MCF 10A (cell line): ENCODE results near the gene AGBL4. TPM values are rescaled to one million over a fixed set of nuclear protein-coding genes. Genes with fewer than 3 reads are reported as not detected.
A peak's percentile ranks its signal among the peaks of the same experiment; 100 is the strongest.

Experiments used
- BruUV-seq: library from RNA; stranded (reverse); fragments of 400-500 nt; replicated peaks from 2 replicates; lab custom pipeline; 2021; lab: Mats Ljungman, UMichigan
- CTCF ChIA-PET: fragments of 300-600 bp; sonication (Branson Sonifier 250); formaldehyde crosslinking; extraction: SDS; loops from one replicate; lab custom pipeline; 2021; ENCODE audit warnings: antibody characterized with exemption, inconsistent platforms; lab: Yijun Ruan, JAX
- POLR2A ChIA-PET: fragments of 300-600, 350-650 bp; sonication (Branson Sonifier 250); formaldehyde crosslinking; extraction: SDS; loops from one replicate; lab custom pipeline; 2020; ENCODE audit warnings: antibody characterized with exemption, inconsistent platforms; lab: Yijun Ruan, JAX
- DNase-seq: peaks from one replicate; pipeline ENCODE4 v3.0.0-alpha.2; 2018; ENCODE audit not compliant: unreplicated experiment
- H3K27ac Mint-ChIP-seq: one replicate; pipeline ENCODE4 v1.8.0; 2022; ENCODE audit warnings: mild to moderate bottlenecking, low read depth, mixed read lengths; ENCODE audit not compliant: unreplicated experiment
- H3K27me3 Mint-ChIP-seq: one replicate; pipeline ENCODE4 v1.8.0; 2022; ENCODE audit warnings: mixed read lengths; ENCODE audit not compliant: insufficient read depth, unreplicated experiment
- H3K36me3 Mint-ChIP-seq: one replicate; pipeline ENCODE4 v1.8.0; 2022; ENCODE audit warnings: mild to moderate bottlenecking, moderate library complexity, mixed read lengths; ENCODE audit not compliant: insufficient read depth, unreplicated experiment
- H3K4me1 Mint-ChIP-seq: one replicate; pipeline ENCODE4 v1.8.0; 2022; ENCODE audit warnings: mixed read lengths; ENCODE audit not compliant: insufficient read depth, unreplicated experiment
- H3K4me3 Mint-ChIP-seq: one replicate; pipeline ENCODE4 v1.8.0; 2022; ENCODE audit warnings: mild to moderate bottlenecking, moderate library complexity, mixed read lengths; ENCODE audit not compliant: unreplicated experiment
- H3K9me3 Mint-ChIP-seq: one replicate; pipeline ENCODE4 v1.8.0; 2022; ENCODE audit warnings: mixed read lengths; ENCODE audit not compliant: unreplicated experiment
- intact Hi-C: fragments of 100-400 bp; cut with micrococcal nuclease; formaldehyde crosslinking; loops from 2 replicates; pipeline ENCODE4 v1.14.1; 2022
- total RNA-seq: library from RNA; stranded (reverse); gene quantifications from 2 replicates; pipeline ENCODE4 v1.2.3, GENCODE V29; 2022
- TF ChIP-seq, protein P1 (sequence below): fragments of 200-600 bp; IDR thresholded peaks from one replicate; pipeline ENCODE4 v1.8.0; 2022; ENCODE audit warnings: antibody characterized with exemption, mild to moderate bottlenecking; ENCODE audit not compliant: unreplicated experiment

The AGBL4 gene
- total RNA-seq, 1 experiment from 2014 or later = not detected

DNA sequence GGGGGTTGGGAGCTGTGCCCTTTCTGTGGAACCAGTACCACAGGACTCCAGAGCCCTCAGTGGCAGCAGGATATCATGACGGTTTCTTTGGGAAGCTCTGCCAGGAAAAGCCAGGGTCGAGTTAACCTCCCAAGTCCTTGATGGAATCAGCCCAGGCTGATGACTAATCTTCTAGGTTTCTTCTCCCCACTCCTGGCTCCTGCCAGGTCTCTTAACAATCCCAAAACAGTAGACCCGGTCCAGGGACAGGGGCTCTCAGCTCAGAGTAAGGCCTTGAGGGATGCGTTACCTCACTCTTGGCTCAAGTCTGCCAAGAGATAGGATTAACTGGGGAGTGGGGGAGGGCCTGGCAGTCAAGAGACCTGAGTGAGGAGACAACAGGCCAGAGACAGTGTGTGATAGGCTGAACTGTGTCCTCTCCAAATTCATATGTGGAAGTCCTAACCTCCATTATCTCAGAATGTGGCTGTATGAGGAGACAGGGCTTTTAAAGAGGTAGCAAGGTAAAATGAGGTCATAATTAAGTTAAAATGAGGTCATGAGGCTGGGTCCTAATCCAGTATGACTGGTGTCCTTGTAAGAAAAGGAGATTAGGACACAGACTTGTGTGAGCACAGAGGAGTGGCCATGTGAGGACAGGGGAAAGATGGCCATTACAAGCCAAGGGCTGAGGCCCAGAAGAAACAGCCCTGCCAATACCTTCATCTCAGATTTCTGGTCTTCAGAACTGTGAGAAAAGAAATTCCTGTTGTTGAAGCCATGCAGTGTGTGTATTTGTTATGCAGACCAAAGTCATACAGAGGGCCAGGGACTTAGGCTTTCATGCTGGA is 1342.1 kb downstream of the AGBL4 start:
- ChIA-PET CTCF (interaction anchor here (1.5 to 11.6 kb wide), 2 partner anchors 14 to 15 kb away, joined by 5 to 159 read pairs; no protein-coding TSS in a partner anchor), POLR2A (no interaction called here)
- Mint-ChIP-seq H3K27ac (no peak overlapping the region), H3K9me3 (no peaks in the 10 kb centered on the region), H3K36me3 (no peaks in the 10 kb centered on the region), H3K4me3 (no peak overlapping the region), H3K4me1 (peaks cover 9% of the 10 kb centered on the region), H3K27me3 (peaks cover 4% of the 10 kb centered on the region)
- intact Hi-C loops = no loop called here
- TF ChIP-seq, protein P1, sequence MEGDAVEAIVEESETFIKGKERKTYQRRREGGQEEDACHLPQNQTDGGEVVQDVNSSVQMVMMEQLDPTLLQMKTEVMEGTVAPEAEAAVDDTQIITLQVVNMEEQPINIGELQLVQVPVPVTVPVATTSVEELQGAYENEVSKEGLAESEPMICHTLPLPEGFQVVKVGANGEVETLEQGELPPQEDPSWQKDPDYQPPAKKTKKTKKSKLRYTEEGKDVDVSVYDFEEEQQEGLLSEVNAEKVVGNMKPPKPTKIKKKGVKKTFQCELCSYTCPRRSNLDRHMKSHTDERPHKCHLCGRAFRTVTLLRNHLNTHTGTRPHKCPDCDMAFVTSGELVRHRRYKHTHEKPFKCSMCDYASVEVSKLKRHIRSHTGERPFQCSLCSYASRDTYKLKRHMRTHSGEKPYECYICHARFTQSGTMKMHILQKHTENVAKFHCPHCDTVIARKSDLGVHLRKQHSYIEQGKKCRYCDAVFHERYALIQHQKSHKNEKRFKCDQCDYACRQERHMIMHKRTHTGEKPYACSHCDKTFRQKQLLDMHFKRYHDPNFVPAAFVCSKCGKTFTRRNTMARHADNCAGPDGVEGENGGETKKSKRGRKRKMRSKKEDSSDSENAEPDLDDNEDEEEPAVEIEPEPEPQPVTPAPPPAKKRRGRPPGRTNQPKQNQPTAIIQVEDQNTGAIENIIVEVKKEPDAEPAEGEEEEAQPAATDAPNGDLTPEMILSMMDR = no peak
- peak; percentile 36 for DNase-seq
- no TSS peak for BruUV-seq

DNA sequence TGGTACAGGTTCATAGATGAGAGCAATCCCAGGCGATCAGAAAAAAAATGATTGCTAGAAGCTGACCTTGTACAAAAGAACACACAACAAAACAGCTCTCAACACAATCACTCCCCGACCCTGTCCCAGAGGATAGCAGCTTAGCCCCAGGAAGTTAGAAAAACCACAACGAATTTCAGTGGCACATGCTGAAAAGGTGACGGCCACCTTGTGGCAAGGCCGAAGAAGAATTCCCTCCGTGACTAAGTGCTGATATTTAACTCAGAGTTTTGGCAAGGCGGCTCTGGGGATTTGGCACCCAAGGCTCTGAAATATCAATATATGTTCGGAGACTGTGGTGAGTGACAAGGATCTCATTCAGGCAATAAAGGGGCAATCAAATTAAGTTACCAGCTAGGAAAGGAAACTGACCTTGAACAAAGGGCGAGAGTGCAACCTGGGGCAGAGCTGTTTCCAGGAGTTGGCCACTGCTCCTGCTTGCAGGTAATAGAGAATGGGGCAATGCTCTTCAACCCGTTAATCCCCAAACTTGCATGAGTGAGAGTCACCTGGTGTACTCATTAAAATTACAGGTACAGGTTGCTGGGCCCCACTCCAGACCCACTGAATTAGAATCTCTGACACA is 1343.2 kb downstream of the AGBL4 start:
- BruUV-seq = no TSS peak
- CTCF ChIA-PET = interaction anchor here (0.7 to 11.6 kb wide), 8 partner anchors 9 to 1668 kb away, joined by 3 to 159 read pairs (median 4); no protein-coding TSS in a partner anchor
- TF ChIP-seq, protein P1 = peak; percentile 7
- H3K4me3 Mint-ChIP-seq = no peak overlapping the region
- no peaks in the 10 kb centered on the region for H3K36me3 Mint-ChIP-seq
- intact Hi-C loops = no loop called here
- no peaks in the 10 kb centered on the region for H3K27me3 Mint-ChIP-seq
- H3K4me1 Mint-ChIP-seq = peaks cover 10% of the 10 kb centered on the region
- no peak for DNase-seq
- H3K27ac Mint-ChIP-seq = no peak overlapping the region
- POLR2A ChIA-PET = no interaction called here
- no peaks in the 10 kb centered on the region for H3K9me3 Mint-ChIP-seq

DNA sequence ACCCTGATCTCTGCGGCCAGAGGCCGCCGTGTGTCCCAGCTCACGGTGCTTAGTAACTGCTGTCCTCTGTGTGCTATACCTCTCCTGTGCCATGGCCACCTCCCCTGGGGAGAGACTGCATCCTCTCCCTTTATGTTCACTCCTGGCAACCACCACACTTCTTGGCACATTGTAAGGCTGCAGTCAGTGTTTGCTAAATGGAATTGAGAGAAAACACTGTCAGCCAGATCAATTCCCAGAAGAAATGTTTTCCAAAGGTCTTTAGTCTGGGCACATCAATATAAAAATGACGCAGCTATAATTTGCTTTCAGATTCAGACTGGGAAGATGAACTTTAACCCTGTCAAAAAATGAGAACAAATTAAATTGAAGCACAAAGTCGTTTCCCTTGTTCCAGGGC is 1343.9 kb downstream of the AGBL4 start:
- POLR2A ChIA-PET = no interaction called here
- Mint-ChIP-seq H3K4me3 (no peak overlapping the region), H3K27me3 (no peaks in the 10 kb centered on the region), H3K4me1 (peaks cover 17% of the 10 kb centered on the region), H3K9me3 (no peaks in the 10 kb centered on the region), H3K36me3 (peaks cover 3% of the 10 kb centered on the region), H3K27ac (no peak overlapping the region)
- intact Hi-C loops = loop anchor here (5.0 to 10.0 kb wide), 2 partner anchors 187 to 1665 kb away; no protein-coding TSS in a partner anchor
- DNase-seq = no peak
- CTCF ChIA-PET = interaction anchor here (1.0 to 11.6 kb wide), 5 partner anchors 15 to 237 kb away, joined by 3 to 159 read pairs (median 25); no protein-coding TSS in a partner anchor
- TF ChIP-seq, protein P1 = no peak
- no TSS peak for BruUV-seq
